DND-41 (cell line): ENCODE results near the gene NEURL1B.

ENCODE experiments used
- CTCF ChIP-seq: IDR thresholded peaks from 2 replicates; pipeline ENCODE4 v1.5.1; 2012; ENCODE audit warnings: borderline replicate concordance, low read length, moderate library complexity, mild to moderate bottlenecking; ENCODE audit not compliant: poor library complexity, severe bottlenecking; ENCODE audit errors: extremely low read depth
- EZH2 ChIP-seq: IDR thresholded peaks from 3 replicates; pipeline ENCODE4 v1.6.1; 2012; ENCODE audit warnings: borderline replicate concordance, low read depth, mild to moderate bottlenecking, moderate library complexity, low read length, inconsistent platforms; ENCODE audit not compliant: severe bottlenecking

- no peak for TF ChIP-seq CTCF
- TF ChIP-seq EZH2: no peak
These were observed 71.5 kb downstream of the NEURL1B start for GRCh38 chr5:172712610-172713009.
